GM12864 (cell line): ENCODE measurements around the gene MICOS13.
"Not testable (repeated sequence)": the region's sequence is repeated elsewhere in the genome, so short reads cannot be mapped to it uniquely, and the experiment has no call there.

Experiments used
- DNase-seq: peaks from one replicate; pipeline ENCODE4 v3.0.0-alpha.2; 2011; ENCODE audit warnings: low read depth
- H3K4me3 ChIP-seq: 2 replicates; pipeline ENCODE4 v1.5.1; 2011; ENCODE audit warnings: mild to moderate bottlenecking, low read depth, low read length, control low read depth
- CTCF ChIP-seq: IDR thresholded peaks from 2 replicates; pipeline ENCODE4 v1.5.1; 2011; ENCODE audit warnings: low read depth, mild to moderate bottlenecking, moderate library complexity, low read length, control low read depth, inconsistent platforms; ENCODE audit errors: missing control alignments

MICOS13 gene

GRCh38 chr19:5707576-5708575 lies 27.6 kb upstream of the MICOS13 start:
- no peak for TF ChIP-seq CTCF
- no peak overlapping the region for H3K4me3 ChIP-seq

GRCh38 chr19:5706876-5707573 lies 26.7 kb upstream of the MICOS13 start:
- no peak for DNase-seq
- H3K4me3 ChIP-seq = no peak overlapping the region
- TF ChIP-seq CTCF = no peak

More at GRCh38 chr19:5707576-5708575, 27.6 kb upstream of the MICOS13 start:
- no peak for DNase-seq

- H3K4me3 ChIP-seq = no peak overlapping the region
- no peak for DNase-seq
- no peak for TF ChIP-seq CTCF
Measured at GRCh38 chr19:5705552-5705951, 25.2 kb upstream of the MICOS13 start.

- TF ChIP-seq CTCF = no peak
- H3K4me3 ChIP-seq = no peak overlapping the region
- DNase-seq = no peak
Measured at GRCh38 chr19:5703819-5704818, 23.8 kb upstream of the MICOS13 start.

- not testable (repeated sequence) for H3K4me3 ChIP-seq, DNase-seq
Measured at GRCh38 chr19:5702053-5702410, 21.7 kb upstream of the MICOS13 start.

GRCh38 chr19:5700455-5701092 lies 20.3 kb upstream of the MICOS13 start:
- no peak for DNase-seq
- no peak for TF ChIP-seq CTCF

More at GRCh38 chr19:5700455-5701092, 20.3 kb upstream of the MICOS13 start:
- H3K4me3 ChIP-seq = no peak overlapping the region
